Vagina (tissue), 2 donors: Measurements from ENCODE around the gene NAA38.

ENCODE experiments used
- CTCF ChIP-seq, 3 experiments: fragments of 450-650 bp in 2 of 3; fragments of 200-600 bp in 1 of 3; sonication (generic) in 1 of 3; IDR thresholded peaks; one replicate each; pipeline ENCODE4 v1.5.1; 2017 to 2019; ENCODE audit warnings: antibody characterized with exemption in 3 of 3, mild to moderate bottlenecking in 2 of 3, moderate library complexity in 2 of 3
- POLR2A ChIP-seq, 2 donors: fragments of 450-650 bp; IDR thresholded peaks; one replicate each; pipeline ENCODE4 v1.6.1; 2017; ENCODE audit warnings: antibody characterized with exemption in 2 of 2, mild to moderate bottlenecking in 2 of 2, moderate library complexity in 2 of 2
- POLR2AphosphoS5 ChIP-seq, 2 donors: sonication (generic); formaldehyde crosslinking; IDR thresholded peaks; one replicate each; pipeline ENCODE4 v1.9.0; 2017; ENCODE audit warnings: antibody characterized with exemption in 2 of 2, mild to moderate bottlenecking in 2 of 2, low read depth in 1 of 2; ENCODE audit not compliant: insufficient read depth in 1 of 2

DNA sequence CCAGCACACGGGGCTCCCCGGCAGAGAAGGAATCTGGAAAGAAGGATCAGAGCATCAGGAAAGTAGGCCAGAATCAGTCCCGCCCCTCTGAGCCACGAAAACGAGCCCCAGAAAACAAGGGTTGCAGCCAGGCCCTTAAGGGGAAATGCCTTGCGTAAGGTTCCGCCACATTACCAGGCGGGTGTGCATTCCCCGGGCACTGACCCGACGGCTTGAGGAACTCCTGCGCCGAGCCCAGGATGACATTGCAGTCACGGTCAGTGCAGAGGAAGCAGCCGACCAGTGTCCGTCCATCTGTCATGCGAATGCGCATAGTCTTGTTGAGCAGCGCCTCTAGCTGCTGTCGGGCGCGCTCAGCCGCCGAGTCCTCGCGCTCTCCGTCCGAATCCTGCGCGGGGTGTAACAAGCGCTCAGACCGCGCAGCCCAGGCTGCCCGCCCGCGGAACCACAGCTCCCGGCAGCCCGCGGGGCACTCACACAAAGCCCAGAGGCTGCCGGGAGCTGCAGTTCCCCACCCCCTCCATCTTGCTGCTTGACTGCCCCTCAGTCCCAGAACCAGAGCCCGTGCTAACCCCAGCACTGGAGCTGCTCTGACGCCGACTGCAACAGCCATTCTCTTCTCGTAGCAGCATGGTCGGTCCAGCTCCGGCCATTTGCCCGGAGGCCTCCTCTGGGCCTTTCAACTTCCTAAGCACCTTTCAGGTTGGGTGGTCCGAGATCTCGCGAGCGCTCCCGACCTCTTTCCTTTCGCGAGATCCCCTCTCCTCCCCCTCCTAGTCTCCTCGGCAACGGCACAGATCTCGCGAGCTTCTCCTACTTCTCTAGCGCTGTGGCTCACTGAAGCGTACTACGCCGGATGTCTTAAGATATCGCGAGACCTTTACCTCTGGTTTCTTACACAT, at the start of gene NAA38:
- TF ChIP-seq POLR2A (IDR thresholded peaks at IDR 0.05): peak in 1 of 2 donors; percentile 54
- TF ChIP-seq CTCF (IDR thresholded peaks at IDR 0.05): peak in 2 of 3 experiments; percentile 11 to 31
- TF ChIP-seq POLR2AphosphoS5 (IDR thresholded peaks at IDR 0.05; ENCODE audit: insufficient read depth in 1 of 2, low read depth in 1 of 2): peak; percentile 62 to 92
